CD4-positive, alpha-beta memory T cell (primary cell): ENCODE data around the gene KDM1A. TPM values are rescaled to one million over a fixed set of nuclear protein-coding genes. Genes with fewer than 3 reads are reported as not detected.

Source experiments
- CTCF ChIA-PET: fragments of 350-600 bp; sonication (Branson Sonifier 250); formaldehyde crosslinking; loops from one replicate; lab custom pipeline; 2021; ENCODE audit warnings: inconsistent platforms; ENCODE audit not compliant: partially characterized antibody; lab: Charles Lee
- POLR2A ChIA-PET: fragments of 350-600 bp; sonication (Branson Sonifier 250); formaldehyde crosslinking; loops from one replicate; lab custom pipeline; 2021; ENCODE audit not compliant: partially characterized antibody; lab: Charles Lee
- DNase-seq, 5 donors: peaks; one replicate each; pipeline versions ENCODE4 v3.0.0 to v3.0.0-alpha.2; 2020 to 2022; ENCODE audit warnings: mixed read lengths in 1 of 5
- H3K27ac ChIP-seq: one replicate; pipeline ENCODE4 v1.7.0; 2013; ENCODE audit warnings: low read depth, low read length
- H3K27me3 ChIP-seq: 2 replicates; pipeline ENCODE4 v1.7.0; 2013; ENCODE audit warnings: mild to moderate bottlenecking, low read length, moderate library complexity; ENCODE audit not compliant: insufficient read depth
- H3K36me3 ChIP-seq: 2 replicates; pipeline ENCODE4 v1.7.0; 2013; ENCODE audit warnings: mild to moderate bottlenecking, low read length, moderate library complexity; ENCODE audit not compliant: insufficient read depth
- H3K4me1 ChIP-seq: 2 replicates; pipeline ENCODE4 v1.7.0; 2013; ENCODE audit warnings: mild to moderate bottlenecking, low read length, moderate library complexity; ENCODE audit not compliant: insufficient read depth
- H3K4me3 ChIP-seq, 2 donors: one replicate each; pipeline ENCODE4 v1.7.0; 2013; ENCODE audit warnings: low read length in 2 of 2, mild to moderate bottlenecking in 1 of 2
- H3K9me3 ChIP-seq, 2 donors: one replicate each; pipeline ENCODE4 v1.7.0; 2013; ENCODE audit warnings: low read length in 2 of 2, control low read depth in 1 of 2; ENCODE audit not compliant: control insufficient read depth in 1 of 2
- H3K27ac Mint-ChIP-seq, 7 donors: one replicate each; pipeline ENCODE4 v1.8.0; 2020 to 2021; ENCODE audit warnings: mixed read lengths in 7 of 7, mild to moderate bottlenecking in 6 of 7, inconsistent platforms in 3 of 7, moderate library complexity in 3 of 7
- H3K27me3 Mint-ChIP-seq, 2 donors: one replicate each; pipeline ENCODE4 v1.8.0; 2020 to 2021; ENCODE audit warnings: mixed read lengths in 2 of 2
- H3K36me3 Mint-ChIP-seq, 2 donors: one replicate each; pipeline ENCODE4 v1.8.0; 2020 to 2021; ENCODE audit warnings: mixed read lengths in 2 of 2, inconsistent platforms in 1 of 2, mild to moderate bottlenecking in 1 of 2
- H3K4me1 Mint-ChIP-seq, 4 donors: one replicate each; pipeline ENCODE4 v1.8.0; 2020 to 2021; ENCODE audit warnings: mixed read lengths in 4 of 4, mild to moderate bottlenecking in 1 of 4
- H3K4me3 Mint-ChIP-seq, 8 donors: one replicate each; pipeline ENCODE4 v1.8.0; 2020 to 2021; ENCODE audit warnings: mixed read lengths in 8 of 8, mild to moderate bottlenecking in 7 of 8, moderate library complexity in 6 of 8, inconsistent platforms in 3 of 8
- H3K9me3 Mint-ChIP-seq, 8 donors: one replicate each; pipeline ENCODE4 v1.8.0; 2020 to 2021; ENCODE audit warnings: mixed read lengths in 8 of 8, mild to moderate bottlenecking in 5 of 8, inconsistent platforms in 3 of 8, moderate library complexity in 1 of 8
- intact Hi-C: fragments of 100-400 bp; cut with micrococcal nuclease; formaldehyde crosslinking; loops from one replicate; pipeline ENCODE4 v1.15.1; 2023
- polyA plus RNA-seq, 2 donors: library from polyadenylated mRNA; unstranded; fragments of 300-500 nt; fragmentation: Illumina TruSeq; gene quantifications; one replicate each; pipeline ENCODE4 v1.2.3, GENCODE V29; 2021
- total RNA-seq, 2 experiments: library from RNA; stranded (reverse); gene quantifications; one replicate each; pipeline ENCODE4 v1.2.3, GENCODE V29; 2021

KDM1A gene
- total and polyA plus RNA-seq, 4 experiments from 2014 or later = 39.6 to 47.2 (median 43.2) TPM

DNA sequence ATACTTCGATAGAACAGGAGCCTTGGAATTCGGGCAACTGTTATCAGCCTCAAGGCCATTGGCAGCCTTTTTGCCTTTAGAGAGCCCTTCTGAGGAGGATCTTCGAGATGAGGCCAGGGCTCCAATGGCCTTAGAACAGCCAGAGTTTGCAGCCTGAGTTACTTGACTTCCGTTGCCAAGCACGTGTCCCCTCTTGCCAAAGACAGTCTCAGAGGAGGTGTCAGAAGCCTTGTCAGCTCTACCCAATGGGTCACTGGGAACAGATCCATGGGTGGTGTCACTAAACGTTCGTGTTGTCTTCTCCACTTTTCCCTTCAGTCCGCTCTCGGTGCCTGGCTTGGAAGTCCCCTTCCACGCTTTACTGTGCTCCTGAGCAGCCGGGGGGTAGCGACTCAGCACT is 73.2 kb downstream of the KDM1A start:
- no peaks in the 10 kb centered on the region for H3K9me3 Mint-ChIP-seq
- no peaks in the 10 kb centered on the region for H3K27me3 Mint-ChIP-seq
- no peaks in the 10 kb centered on the region for H3K4me1 ChIP-seq

DNA sequence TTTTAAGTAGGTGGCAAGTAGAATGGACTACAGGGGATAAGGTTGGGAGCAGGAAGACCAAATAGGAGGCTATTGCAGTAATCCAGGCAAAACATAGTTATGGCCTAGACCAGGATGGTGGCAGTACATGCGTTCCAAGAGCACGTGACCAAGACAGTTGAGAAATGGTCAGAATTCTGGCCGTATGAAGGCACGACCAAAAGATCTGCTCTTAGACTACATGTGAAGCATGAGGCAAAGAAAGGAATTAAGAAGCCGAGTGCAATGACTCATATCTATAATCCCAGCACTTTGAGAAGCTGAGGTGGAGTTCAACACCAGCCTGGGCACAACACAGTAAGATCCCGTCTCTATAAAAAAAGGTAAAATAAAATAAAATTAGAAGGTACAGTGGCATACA is 78.0 kb downstream of the KDM1A start:
- H3K36me3 Mint-ChIP-seq = peaks cover 16 to 23% of the 10 kb centered on the region in 2 donors
- no peaks in the 10 kb centered on the region for H3K27me3 Mint-ChIP-seq
- peaks cover 23 to 44% (median 34%) of the 10 kb centered on the region in 4 donors for H3K4me1 Mint-ChIP-seq
- H3K4me1 ChIP-seq = peaks cover 36% of the 10 kb centered on the region
- no peaks in the 10 kb centered on the region for H3K9me3 ChIP-seq
- POLR2A ChIA-PET = interaction anchor here (5.3 kb wide), 1 partner anchor 87 kb away, joined by 71 read pairs; no protein-coding TSS in a partner anchor
- H3K27ac Mint-ChIP-seq = no peak overlapping the region
- intact Hi-C loops = loop anchor here (5.0 kb wide), 1 partner anchor 305 kb away; no protein-coding TSS in a partner anchor
- no peaks in the 10 kb centered on the region for H3K9me3 Mint-ChIP-seq
- H3K27me3 ChIP-seq = no peaks in the 10 kb centered on the region
- H3K4me3 ChIP-seq = no peak overlapping the region
- H3K27ac ChIP-seq = no peak overlapping the region
- H3K4me3 Mint-ChIP-seq = no peak overlapping the region
- peaks cover 17% of the 10 kb centered on the region for H3K36me3 ChIP-seq
- no peak for DNase-seq
- CTCF ChIA-PET = interaction anchor here (2.4 to 13.6 kb wide), 2 partner anchors 77 to 87 kb away, joined by 14 to 694 read pairs; no protein-coding TSS in a partner anchor

More for the DNA sequence above, 73.2 kb downstream of the KDM1A start:
- Mint-ChIP-seq H3K4me3 (no peak overlapping the region), H3K4me1 (peaks cover 0 to 3% (median 0%) of the 10 kb centered on the region in 4 donors), H3K27ac (no peak overlapping the region), H3K36me3 (peaks cover 29 to 56% of the 10 kb centered on the region in 2 donors)
- Histone ChIP-seq H3K9me3 (no peaks in the 10 kb centered on the region), H3K27ac (no peak overlapping the region), H3K36me3 (peaks cover 37% of the 10 kb centered on the region), H3K27me3 (no peaks in the 10 kb centered on the region), H3K4me3 (no peak overlapping the region)
- CTCF ChIA-PET = interaction anchor here (2.0 to 13.6 kb wide), 2 partner anchors 11 to 92 kb away, joined by 4 to 694 read pairs; no protein-coding TSS in a partner anchor
- POLR2A ChIA-PET = interaction anchor here (0.8 kb wide), 1 partner anchor 91 kb away, joined by 3 read pairs; no protein-coding TSS in a partner anchor
- intact Hi-C loops = no loop called here
- DNase-seq = no peak

DNA sequence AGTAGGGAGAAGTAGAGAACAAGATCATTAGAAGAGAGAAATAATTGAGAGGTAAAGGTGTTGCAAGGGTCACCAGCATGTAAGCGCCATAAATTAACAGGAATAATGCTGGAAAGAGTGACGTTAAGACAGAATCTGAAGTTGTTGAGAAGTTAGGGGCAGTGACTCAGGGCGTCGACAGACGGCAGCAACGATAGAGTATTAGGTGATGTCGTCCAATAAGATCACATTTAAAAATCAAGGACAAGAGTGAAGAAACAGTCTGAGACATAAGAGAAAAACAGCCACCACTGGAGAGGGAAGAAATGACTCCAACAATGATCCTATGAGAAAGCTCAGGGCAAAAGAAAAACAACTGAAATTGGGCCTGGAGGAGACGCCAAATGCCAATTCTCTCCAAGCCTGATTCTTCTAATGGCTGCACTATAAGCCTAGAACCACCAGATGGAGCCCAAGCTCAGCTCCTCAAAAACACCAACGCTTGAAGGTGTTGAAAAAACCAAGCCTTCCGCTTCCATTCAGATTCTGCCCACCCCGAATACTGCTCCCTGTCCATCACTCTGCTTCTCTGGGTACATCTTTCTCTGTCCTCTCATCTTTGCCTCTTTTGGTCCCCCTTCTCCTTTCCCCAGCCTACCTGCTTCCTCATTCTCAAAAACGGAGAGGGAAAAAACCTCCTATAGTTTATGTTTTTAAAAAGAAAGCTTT is 79.3 kb downstream of the KDM1A start:
- no peaks in the 10 kb centered on the region for H3K27me3 ChIP-seq
- no peak overlapping the region for H3K4me3 ChIP-seq
- peaks cover 49% of the 10 kb centered on the region for H3K4me1 ChIP-seq
- Mint-ChIP-seq H3K36me3 (peaks cover 9 to 14% of the 10 kb centered on the region in 2 donors), H3K27ac (peak overlapping the region in 6 of 7 donors; percentile 57 to 89 (median 83)), H3K9me3 (no peaks in the 10 kb centered on the region), H3K4me1 (peaks cover 32 to 56% (median 44%) of the 10 kb centered on the region in 4 donors), H3K27me3 (no peaks in the 10 kb centered on the region), H3K4me3 (peak overlapping the region in 6 of 8 donors; percentile 33 to 66 (median 40))
- ChIA-PET CTCF (interaction anchor here (0.6 to 13.6 kb wide), 22 partner anchors 9 to 305 kb away, joined by 3 to 694 read pairs (median 4); no protein-coding TSS in a partner anchor), POLR2A (interaction anchor here (0.6 to 5.3 kb wide), 8 partner anchors 12 to 86 kb away, joined by 4 to 71 read pairs (median 18); partner anchors contain the start of gene LUZP1)
- no peak overlapping the region for H3K27ac ChIP-seq
- peak; percentile 65 to 72 (median 67) for DNase-seq
- H3K36me3 ChIP-seq = peaks cover 4% of the 10 kb centered on the region
- intact Hi-C loops = loop anchor here (1.0 to 5.0 kb wide), 3 partner anchors 70 to 304 kb away; partner anchors contain the start of gene LUZP1
- H3K9me3 ChIP-seq = no peaks in the 10 kb centered on the region

DNA sequence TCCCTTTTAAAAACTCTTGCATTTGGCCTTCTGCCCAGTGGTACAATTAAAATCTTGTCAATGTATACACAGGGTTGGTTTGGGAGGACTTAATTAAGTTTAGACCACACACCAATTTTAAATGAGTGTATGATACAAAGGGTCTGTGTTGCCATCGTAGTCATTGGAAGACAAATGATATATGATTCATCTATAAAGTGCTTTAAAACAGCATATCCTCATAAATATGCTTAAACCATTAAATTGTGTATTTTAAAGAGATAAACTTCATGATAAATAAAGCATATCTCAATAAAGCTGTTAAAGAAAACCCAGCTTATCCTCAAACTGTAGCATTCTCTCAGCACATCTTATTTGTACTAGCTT is 79.9 kb downstream of the KDM1A start:
- DNase-seq = no peak
- no peak overlapping the region for H3K27ac ChIP-seq
- Mint-ChIP-seq H3K36me3 (peaks cover 4 to 8% of the 10 kb centered on the region in 2 donors), H3K4me3 (peak overlapping the region in 1 of 8 donors; percentile 42), H3K4me1 (peaks cover 32 to 58% (median 46%) of the 10 kb centered on the region in 4 donors), H3K27ac (peak overlapping the region in 6 of 7 donors; percentile 29 to 89 (median 78)), H3K27me3 (no peaks in the 10 kb centered on the region), H3K9me3 (no peaks in the 10 kb centered on the region)
- peaks cover 53% of the 10 kb centered on the region for H3K4me1 ChIP-seq
- POLR2A ChIA-PET = interaction anchor here (1.1 to 5.3 kb wide), 8 partner anchors 12 to 85 kb away, joined by 4 to 71 read pairs (median 18); partner anchors contain the start of gene LUZP1
- no peak overlapping the region for H3K4me3 ChIP-seq
- intact Hi-C loops = loop anchor here (5.0 kb wide), 1 partner anchor 303 kb away; no protein-coding TSS in a partner anchor
- H3K9me3 ChIP-seq = no peaks in the 10 kb centered on the region
- CTCF ChIA-PET = interaction anchor here (0.8 to 13.6 kb wide), 20 partner anchors 9 to 197 kb away, joined by 3 to 694 read pairs (median 4); no protein-coding TSS in a partner anchor
- H3K36me3 ChIP-seq = no peaks in the 10 kb centered on the region
- H3K27me3 ChIP-seq = no peaks in the 10 kb centered on the region

DNA sequence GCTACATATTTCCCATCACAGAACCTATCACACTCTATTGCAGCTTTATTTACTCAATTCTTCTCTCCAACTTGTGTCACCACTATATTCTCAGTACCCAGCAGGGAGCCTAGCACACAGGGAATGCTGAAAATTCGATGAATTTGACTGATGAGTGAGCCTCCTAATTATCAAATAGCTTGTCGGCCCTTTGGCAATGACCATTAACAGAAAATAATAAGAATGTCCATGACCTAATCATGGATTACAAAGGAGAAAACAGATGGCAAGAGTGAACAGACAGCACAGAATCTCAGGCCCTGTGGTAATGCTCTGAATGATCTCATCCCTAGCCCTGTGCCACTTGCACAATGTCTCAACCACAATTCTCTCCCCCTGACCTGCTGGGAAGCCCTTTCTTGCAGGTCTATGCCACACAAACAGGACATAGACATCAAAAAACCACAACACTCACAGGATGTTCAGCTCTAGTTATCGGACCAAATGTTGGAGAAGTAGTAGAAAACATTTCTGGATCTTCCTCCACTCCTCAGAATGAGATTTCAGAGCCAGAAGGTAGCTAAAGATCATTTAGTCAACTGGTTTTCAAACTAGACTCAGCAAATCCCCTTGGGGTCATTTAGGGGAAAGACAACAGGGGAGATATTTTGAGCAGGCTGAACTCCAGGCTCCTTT is 80.9 kb downstream of the KDM1A start:
- Mint-ChIP-seq H3K4me1 (peaks cover 36 to 64% (median 52%) of the 10 kb centered on the region in 4 donors), H3K27ac (peak overlapping the region; percentile 44 to 89 (median 87)), H3K36me3 (peaks cover 4 to 6% of the 10 kb centered on the region in 2 donors), H3K9me3 (no peaks in the 10 kb centered on the region), H3K27me3 (no peaks in the 10 kb centered on the region), H3K4me3 (peak overlapping the region in 7 of 8 donors; percentile 14 to 76 (median 40))
- Histone ChIP-seq H3K27ac (peak overlapping the region; percentile 40), H3K9me3 (no peaks in the 10 kb centered on the region), H3K4me1 (peaks cover 54% of the 10 kb centered on the region), H3K4me3 (no peak overlapping the region), H3K27me3 (no peaks in the 10 kb centered on the region), H3K36me3 (no peaks in the 10 kb centered on the region)
- ChIA-PET CTCF (interaction anchor here (1.1 to 13.6 kb wide), 15 partner anchors 11 to 84 kb away, joined by 3 to 694 read pairs (median 4); no protein-coding TSS in a partner anchor), POLR2A (interaction anchor here (0.9 to 5.3 kb wide), 10 partner anchors 10 to 84 kb away, joined by 3 to 71 read pairs (median 6); partner anchors contain the start of gene LUZP1)
- DNase-seq = peak; percentile 40 to 82 (median 57)
- intact Hi-C loops = loop anchor here (2.0 to 5.0 kb wide), 2 partner anchors 19 to 47 kb away; no protein-coding TSS in a partner anchor

DNA sequence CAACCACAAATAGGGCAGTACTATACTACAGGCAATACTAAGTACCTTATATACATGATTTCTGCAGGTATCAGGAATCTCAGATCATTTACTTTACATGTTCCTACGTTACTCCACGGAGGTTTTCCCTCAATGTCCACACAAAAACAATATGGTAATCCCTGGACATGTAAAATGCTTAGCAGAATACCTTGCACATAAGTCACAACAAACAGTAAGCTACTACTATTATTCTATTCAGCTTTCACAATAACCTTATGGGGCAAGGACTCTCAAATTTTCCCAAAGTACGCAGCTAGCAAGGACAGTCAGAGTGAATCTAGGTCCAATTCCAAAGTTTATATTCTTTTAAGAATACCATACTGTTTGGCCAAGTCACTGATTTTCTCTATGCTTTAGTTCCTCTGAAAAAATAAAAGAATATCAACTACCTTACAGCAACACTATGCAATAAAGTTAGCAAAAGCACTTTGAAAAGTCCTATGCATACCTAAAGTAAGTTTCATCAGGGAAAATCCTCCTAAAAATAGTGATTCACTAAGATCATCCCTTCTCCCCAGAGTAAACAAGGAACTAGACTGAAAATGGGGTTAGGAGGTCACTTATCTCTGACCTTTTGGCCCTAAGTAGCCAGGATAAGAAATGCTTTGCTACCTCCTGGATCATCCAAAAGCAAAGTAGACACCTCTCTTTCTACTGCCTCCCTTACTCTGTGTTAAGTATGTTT is 82.0 kb downstream of the KDM1A start:
- H3K4me3 ChIP-seq = no peak overlapping the region
- no peaks in the 10 kb centered on the region for H3K36me3 ChIP-seq
- peak overlapping the region; percentile 13 for H3K27ac ChIP-seq
- H3K4me1 Mint-ChIP-seq = peaks cover 36 to 70% (median 51%) of the 10 kb centered on the region in 4 donors
- H3K27me3 Mint-ChIP-seq = no peaks in the 10 kb centered on the region
- peaks cover 0 to 11% of the 10 kb centered on the region in 2 donors for H3K36me3 Mint-ChIP-seq
- H3K27ac Mint-ChIP-seq = peak overlapping the region; percentile 8 to 97 (median 87)
- ChIA-PET CTCF (interaction anchor here (0.5 to 13.6 kb wide), 9 partner anchors 10 to 483 kb away, joined by 3 to 694 read pairs (median 4); no protein-coding TSS in a partner anchor), POLR2A (interaction anchor here (0.9 to 4.0 kb wide), 5 partner anchors 9 to 83 kb away, joined by 3 to 44 read pairs (median 31); partner anchors contain the start of gene LUZP1)
- no peaks in the 10 kb centered on the region for H3K27me3 ChIP-seq
- intact Hi-C loops = loop anchor here (2.0 to 5.0 kb wide), 2 partner anchors 18 to 46 kb away; no protein-coding TSS in a partner anchor
- peaks cover 54% of the 10 kb centered on the region for H3K4me1 ChIP-seq
- no peaks in the 10 kb centered on the region for H3K9me3 Mint-ChIP-seq
- peak overlapping the region in 1 of 8 donors; percentile 36 for H3K4me3 Mint-ChIP-seq
- DNase-seq = no peak
- no peaks in the 10 kb centered on the region for H3K9me3 ChIP-seq
